Upper lobe of left lung (tissue), 4 donors: ENCODE data around the gene ATP8B3.

ENCODE experiments used
- EP300 ChIP-seq, 4 donors: sonication (generic); formaldehyde crosslinking; IDR thresholded peaks; one replicate each; pipeline ENCODE4 v1.5.1; 2017; ENCODE audit warnings: antibody characterized with exemption in 4 of 4, control low read depth in 2 of 4
- POLR2A ChIP-seq, 4 donors: fragments of 450-650 bp; IDR thresholded peaks; one replicate each; pipeline ENCODE4 v1.5.1; 2016 to 2017; ENCODE audit warnings: antibody characterized with exemption in 4 of 4, mild to moderate bottlenecking in 2 of 4
- TF ChIP-seq, protein P1 (sequence below), 6 experiments: fragments of 450-650 bp in 4 of 6; fragments of 200-600 bp in 2 of 6; sonication (generic) in 2 of 6; IDR thresholded peaks; one replicate each; pipeline ENCODE4 v1.5.1; 2016 to 2019; ENCODE audit warnings: antibody characterized with exemption in 6 of 6

DNA sequence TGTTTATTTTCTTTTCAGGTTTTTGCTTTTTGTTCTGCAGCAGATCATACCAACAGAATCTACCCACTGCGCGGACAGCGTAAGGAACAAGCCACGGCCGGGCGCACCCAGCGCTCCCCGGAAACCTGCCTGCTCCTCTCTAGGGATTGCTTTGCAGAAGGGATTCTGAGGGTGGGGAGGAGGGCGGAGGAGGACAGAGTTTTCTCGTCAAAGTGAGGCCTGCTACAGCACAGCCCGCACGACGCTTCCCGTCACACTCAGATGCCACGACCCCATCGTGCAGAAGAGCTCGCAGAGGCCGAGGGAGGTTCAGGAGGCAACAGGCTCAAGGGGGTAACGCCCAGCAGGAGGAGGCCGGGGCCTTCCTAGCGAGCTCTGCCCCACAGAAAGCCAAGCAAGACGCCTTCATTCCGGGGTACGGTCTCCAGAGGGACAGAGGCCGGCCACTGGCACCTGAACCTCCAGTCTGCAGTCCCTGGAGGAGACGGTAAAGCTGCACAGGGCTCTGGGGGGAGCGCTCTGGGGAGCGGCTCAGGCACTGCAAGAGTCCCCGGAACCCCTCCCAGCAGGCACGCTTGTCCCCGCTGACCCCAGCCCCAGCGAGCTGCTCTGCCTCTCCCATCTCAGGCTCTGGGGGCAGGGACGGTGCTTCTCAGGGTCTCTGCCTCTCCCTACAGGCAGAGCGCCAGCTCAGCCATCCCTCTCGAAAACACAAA is 29.3 kb upstream of the ATP8B3 start:
- TF ChIP-seq, protein P1, sequence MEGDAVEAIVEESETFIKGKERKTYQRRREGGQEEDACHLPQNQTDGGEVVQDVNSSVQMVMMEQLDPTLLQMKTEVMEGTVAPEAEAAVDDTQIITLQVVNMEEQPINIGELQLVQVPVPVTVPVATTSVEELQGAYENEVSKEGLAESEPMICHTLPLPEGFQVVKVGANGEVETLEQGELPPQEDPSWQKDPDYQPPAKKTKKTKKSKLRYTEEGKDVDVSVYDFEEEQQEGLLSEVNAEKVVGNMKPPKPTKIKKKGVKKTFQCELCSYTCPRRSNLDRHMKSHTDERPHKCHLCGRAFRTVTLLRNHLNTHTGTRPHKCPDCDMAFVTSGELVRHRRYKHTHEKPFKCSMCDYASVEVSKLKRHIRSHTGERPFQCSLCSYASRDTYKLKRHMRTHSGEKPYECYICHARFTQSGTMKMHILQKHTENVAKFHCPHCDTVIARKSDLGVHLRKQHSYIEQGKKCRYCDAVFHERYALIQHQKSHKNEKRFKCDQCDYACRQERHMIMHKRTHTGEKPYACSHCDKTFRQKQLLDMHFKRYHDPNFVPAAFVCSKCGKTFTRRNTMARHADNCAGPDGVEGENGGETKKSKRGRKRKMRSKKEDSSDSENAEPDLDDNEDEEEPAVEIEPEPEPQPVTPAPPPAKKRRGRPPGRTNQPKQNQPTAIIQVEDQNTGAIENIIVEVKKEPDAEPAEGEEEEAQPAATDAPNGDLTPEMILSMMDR (IDR thresholded peaks at IDR 0.05) = no peak
- no peak for TF ChIP-seq POLR2A (IDR thresholded peaks at IDR 0.05)
- TF ChIP-seq EP300 (IDR thresholded peaks at IDR 0.05) = no peak
